T47D (cell line): ENCODE results near the gene KBTBD3.

Experiments
- DNase-seq, 2 experiments: peaks; one replicate each; pipeline versions ENCODE4 v3.0.0 to v3.0.0-alpha.2; 2011 to 2012; ENCODE audit warnings: low read depth in 1 of 2, low spot score in 1 of 2
- JUND ChIP-seq: IDR thresholded peaks from 2 replicates; pipeline ENCODE4 v1.6.1; 2012; ENCODE audit warnings: low read depth
- in situ Hi-C: cut with HindIII; loops from 2 replicates; pipeline ENCODE4 v1.10.0; 2016; ENCODE audit warnings: low sequenced_read_pairs, low pct_unique_long_range_greater_than_20kb

KBTBD3 gene

GRCh38 chr11:106043540-106043939, 33.6 kb downstream of the KBTBD3 start:
- DNase-seq, result no peak
- in situ Hi-C loops, result no loop called here
- no peak for TF ChIP-seq JUND

GRCh38 chr11:106032861-106033260, 44.3 kb downstream of the KBTBD3 start:
- DNase-seq, result no peak
- in situ Hi-C loops, result no loop called here
- no peak for TF ChIP-seq JUND

GRCh38 chr11:106031936-106032335, 45.2 kb downstream of the KBTBD3 start:
- no peak for TF ChIP-seq JUND
- no peak for DNase-seq
- in situ Hi-C loops, result no loop called here

GRCh38 chr11:106031202-106031810, 45.8 kb downstream of the KBTBD3 start:
- in situ Hi-C loops, result no loop called here
- no peak for TF ChIP-seq JUND

GRCh38 chr11:106030609-106031008, 46.5 kb downstream of the KBTBD3 start:
- DNase-seq, result no peak
- TF ChIP-seq JUND, result no peak
- in situ Hi-C loops, result no loop called here

More at GRCh38 chr11:106031202-106031810, 45.8 kb downstream of the KBTBD3 start:
- DNase-seq, result no peak

- in situ Hi-C loops, result no loop called here
- TF ChIP-seq JUND, result no peak
- DNase-seq, result no peak
These were observed 54.3 kb downstream of the KBTBD3 start for GRCh38 chr11:106022795-106023275.

- in situ Hi-C loops, result no loop called here
- TF ChIP-seq JUND, result no peak
- DNase-seq, result peak; percentile 97 to 100
These were observed 55.0 kb downstream of the KBTBD3 start, which contains the start of gene MSANTD4 for GRCh38 chr11:106021967-106022794. Gene MSANTD4 (minus strand): TSS chr11:106022240. CDS start chr11:106010917, 11,323 bp downstream.

- in situ Hi-C loops, result no loop called here
- TF ChIP-seq JUND, result no peak
- no peak for DNase-seq
These were observed 55.8 kb downstream of the KBTBD3 start for GRCh38 chr11:106021181-106021966.

GRCh38 chr11:106017093-106017492, 60.1 kb downstream of the KBTBD3 start:
- no peak for TF ChIP-seq JUND
- in situ Hi-C loops, result no loop called here
- DNase-seq, result no peak

GRCh38 chr11:106015066-106015465, 62.1 kb downstream of the KBTBD3 start:
- in situ Hi-C loops, result no loop called here
- TF ChIP-seq JUND, result no peak
- DNase-seq, result no peak

GRCh38 chr11:106014620-106015019, 62.5 kb downstream of the KBTBD3 start:
- no peak for TF ChIP-seq JUND
- no peak for DNase-seq

GRCh38 chr11:106014035-106014434, 63.1 kb downstream of the KBTBD3 start:
- TF ChIP-seq JUND, result no peak
- in situ Hi-C loops, result no loop called here
- no peak for DNase-seq

More at GRCh38 chr11:106014620-106015019, 62.5 kb downstream of the KBTBD3 start:
- in situ Hi-C loops, result no loop called here

GRCh38 chr11:106012744-106013143, 64.4 kb downstream of the KBTBD3 start:
- no peak for DNase-seq
- in situ Hi-C loops, result no loop called here
- TF ChIP-seq JUND, result no peak
